HEK293 (cell line): ENCODE data around the gene LATS1.
A peak's percentile ranks its signal among the peaks of the same experiment; 100 is the strongest.

Source experiments
- CTCF ChIA-PET: fragments of 350-600 bp; formaldehyde crosslinking; extraction: SDS; loops from one replicate; lab custom pipeline; 2021; ENCODE audit warnings: antibody characterized with exemption; lab: Yijun Ruan, JAX
- POLR2A ChIA-PET: fragments of 300-600 bp; formaldehyde crosslinking; extraction: SDS; loops from one replicate; lab custom pipeline; 2020; ENCODE audit warnings: antibody characterized with exemption, inconsistent platforms; lab: Yijun Ruan, JAX
- H3K27ac ChIP-seq: fragments of 200-500 bp; sonication (Bioruptor generic); 2 replicates; pipeline ENCODE4 v1.5.1; 2014; ENCODE audit warnings: low read depth, low read length, control low read depth, inconsistent platforms; ENCODE audit errors: extremely low read depth
- H3K36me3 ChIP-seq, 2 experiments: fragments of 200-500 bp in 1 of 2; sonication (Bioruptor generic) in 1 of 2; 1 replicate in 1 of 2; 2 replicates in 1 of 2; pipeline ENCODE4 v1.5.1; 2014 to 2017; ENCODE audit warnings: inconsistent platforms in 2 of 2, low read length in 2 of 2; ENCODE audit not compliant: control insufficient read depth in 2 of 2, insufficient read depth in 1 of 2
- H3K4me1 ChIP-seq: fragments of 200-500 bp; sonication (Bioruptor generic); 2 replicates; pipeline ENCODE4 v1.5.1; 2014; ENCODE audit warnings: mild to moderate bottlenecking, low read length, inconsistent platforms; ENCODE audit not compliant: control insufficient read depth, insufficient read depth
- H3K4me3 ChIP-seq: 2 replicates; pipeline ENCODE4 v1.5.1; 2011; ENCODE audit warnings: low read depth, mild to moderate bottlenecking, control low read depth, low read length, moderate library complexity
- H3K9me3 ChIP-seq: fragments of 200-500 bp; sonication (Bioruptor generic); 2 replicates; pipeline ENCODE4 v1.5.1; 2014; ENCODE audit warnings: low read depth, low read length, inconsistent platforms; ENCODE audit not compliant: control insufficient read depth, insufficient read depth
- CTCF ChIP-seq: fragments of 450-650 bp; formaldehyde crosslinking; IDR thresholded peaks from 2 replicates; pipeline ENCODE4 v1.5.1; 2016; ENCODE audit warnings: missing biosample characterization, missing genetic modification characterization
- HOXA7 ChIP-seq: sonication (generic); formaldehyde crosslinking; IDR thresholded peaks from 2 replicates; pipeline ENCODE4 v1.8.1; 2022; ENCODE audit warnings: missing genetic modification reagents, borderline replicate concordance
- IKZF3 ChIP-seq: fragments of 450-650 bp; IDR thresholded peaks from 2 replicates; pipeline ENCODE4 v1.5.0; 2018; ENCODE audit warnings: missing biosample characterization, mild to moderate bottlenecking, missing genetic modification characterization, moderate library complexity
- OVOL3 ChIP-seq: fragments of 450-650 bp; formaldehyde crosslinking; IDR thresholded peaks from 2 replicates; pipeline ENCODE4 v1.5.1; 2016; ENCODE audit warnings: missing biosample characterization, missing genetic modification characterization
- PRDM1 ChIP-seq: fragments of 450-650 bp; formaldehyde crosslinking; IDR thresholded peaks from 2 replicates; pipeline ENCODE4; 2016; ENCODE audit warnings: missing biosample characterization, missing genetic modification characterization
- SCRT1 ChIP-seq: fragments of 450-650 bp; formaldehyde crosslinking; IDR thresholded peaks from 2 replicates; pipeline ENCODE4 v1.5.1; 2016; ENCODE audit warnings: missing biosample characterization, missing genetic modification characterization, borderline replicate concordance
- SP7 ChIP-seq: fragments of 450-650 bp; formaldehyde crosslinking; IDR thresholded peaks from 2 replicates; pipeline ENCODE4 v1.5.1; 2016; ENCODE audit warnings: missing biosample characterization, missing genetic modification characterization
- ZBTB17 ChIP-seq: fragments of 450-650 bp; formaldehyde crosslinking; IDR thresholded peaks from 2 replicates; pipeline ENCODE4 v1.5.1; 2016; ENCODE audit warnings: missing biosample characterization, missing genetic modification characterization
- ZBTB48 ChIP-seq: fragments of 450-650 bp; formaldehyde crosslinking; IDR thresholded peaks from 2 replicates; pipeline ENCODE4 v1.5.1; 2016; ENCODE audit warnings: missing biosample characterization, missing genetic modification characterization
- ZEB2 ChIP-seq: fragments of 450-650 bp; formaldehyde crosslinking; IDR thresholded peaks from 2 replicates; pipeline ENCODE4 v1.5.1; 2016; ENCODE audit warnings: missing biosample characterization, missing genetic modification characterization
- ZNF132 ChIP-seq: fragments of 450-650 bp; formaldehyde crosslinking; IDR thresholded peaks from 2 replicates; pipeline ENCODE4 v1.5.1; 2017; ENCODE audit warnings: missing biosample characterization, missing genetic modification characterization, borderline replicate concordance
- ZNF2 ChIP-seq: fragments of 450-650 bp; formaldehyde crosslinking; IDR thresholded peaks from 2 replicates; pipeline ENCODE4 v1.5.1; 2016; ENCODE audit warnings: missing biosample characterization, missing genetic modification characterization
- ZNF221 ChIP-seq: fragments of 450-650 bp; formaldehyde crosslinking; IDR thresholded peaks from 2 replicates; pipeline ENCODE4 v1.5.1; 2017; ENCODE audit warnings: missing biosample characterization, missing genetic modification characterization, borderline replicate concordance
- ZNF335 ChIP-seq: fragments of 450-650 bp; formaldehyde crosslinking; conservative IDR thresholded peaks from 2 replicates; pipeline ENCODE4 v1.5.1; 2016; ENCODE audit warnings: missing biosample characterization, missing genetic modification characterization
- ZNF354C ChIP-seq: fragments of 450-650 bp; formaldehyde crosslinking; IDR thresholded peaks from 2 replicates; pipeline ENCODE4 v1.5.1; 2016; ENCODE audit warnings: missing biosample characterization, missing genetic modification characterization, low read depth, borderline replicate concordance
- ZNF501 ChIP-seq: fragments of 450-650 bp; formaldehyde crosslinking; IDR thresholded peaks from 2 replicates; pipeline ENCODE4 v1.5.1; 2016; ENCODE audit warnings: missing biosample characterization, missing genetic modification characterization
- ZNF510 ChIP-seq: fragments of 450-650 bp; formaldehyde crosslinking; IDR thresholded peaks from 2 replicates; pipeline ENCODE4 v1.5.1; 2018; ENCODE audit warnings: mild to moderate bottlenecking, missing genetic modification characterization, missing biosample characterization; ENCODE audit not compliant: insufficient replicate concordance
- ZNF600 ChIP-seq: fragments of 450-650 bp; formaldehyde crosslinking; IDR thresholded peaks from 2 replicates; pipeline ENCODE4 v1.5.1; 2016; ENCODE audit warnings: missing biosample characterization, missing genetic modification characterization
- ZNF629 ChIP-seq: fragments of 450-650 bp; formaldehyde crosslinking; IDR thresholded peaks from 2 replicates; pipeline ENCODE4 v1.5.1; 2017; ENCODE audit warnings: missing biosample characterization, missing genetic modification characterization
- ZNF654 ChIP-seq: fragments of 450-650 bp; formaldehyde crosslinking; IDR thresholded peaks from 2 replicates; pipeline ENCODE4 v1.5.1; 2016; ENCODE audit warnings: low read depth, missing biosample characterization, missing genetic modification characterization
- ZNF660 ChIP-seq: fragments of 450-650 bp; IDR thresholded peaks from 2 replicates; pipeline ENCODE4 v1.5.1; 2018; ENCODE audit warnings: missing biosample characterization, mild to moderate bottlenecking, missing genetic modification characterization
- ZSCAN16 ChIP-seq: fragments of 450-650 bp; formaldehyde crosslinking; IDR thresholded peaks from 2 replicates; pipeline ENCODE4 v1.5.1; 2016; ENCODE audit warnings: missing biosample characterization, missing genetic modification characterization
- ZSCAN30 ChIP-seq: fragments of 450-650 bp; IDR thresholded peaks from 2 replicates; pipeline ENCODE4 v1.5.1; 2018; ENCODE audit warnings: missing biosample characterization, mild to moderate bottlenecking, missing genetic modification characterization, moderate library complexity
- ZSCAN4 ChIP-seq: fragments of 450-650 bp; formaldehyde crosslinking; IDR thresholded peaks from 2 replicates; pipeline ENCODE4 v1.5.1; 2017; ENCODE audit warnings: missing biosample characterization, missing genetic modification characterization
- TF ChIP-seq, protein P1 (sequence below): fragments of 450-650 bp; formaldehyde crosslinking; IDR thresholded peaks from 2 replicates; pipeline ENCODE4 v1.5.1; 2016; ENCODE audit warnings: missing biosample characterization, missing genetic modification characterization
- TF ChIP-seq, protein P2 (sequence below): fragments of 450-650 bp; formaldehyde crosslinking; IDR thresholded peaks from 2 replicates; pipeline ENCODE4 v1.5.1; 2016; ENCODE audit warnings: missing biosample characterization, missing genetic modification characterization

Gene LATS1

DNA sequence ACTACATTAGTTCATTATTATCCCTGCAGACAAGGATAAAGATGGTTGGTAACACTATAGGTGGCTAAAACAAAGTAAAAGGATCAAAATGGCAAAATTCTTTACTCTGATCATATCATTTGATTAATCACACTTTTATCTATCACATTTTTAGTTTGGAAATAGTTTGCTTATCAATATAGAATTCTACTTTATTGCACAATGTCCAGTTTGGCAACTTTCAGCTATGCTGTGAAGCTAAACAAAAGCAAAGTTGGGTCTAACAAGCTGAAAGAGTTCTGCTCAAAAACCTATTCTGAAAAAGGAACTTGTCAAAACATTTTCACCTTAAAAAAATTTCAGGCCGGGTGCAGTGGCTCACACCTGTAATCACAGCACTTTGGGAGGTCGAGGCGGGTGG is 7.9 kb upstream of the LATS1 start (continued):
- TF ChIP-seq, protein P1, sequence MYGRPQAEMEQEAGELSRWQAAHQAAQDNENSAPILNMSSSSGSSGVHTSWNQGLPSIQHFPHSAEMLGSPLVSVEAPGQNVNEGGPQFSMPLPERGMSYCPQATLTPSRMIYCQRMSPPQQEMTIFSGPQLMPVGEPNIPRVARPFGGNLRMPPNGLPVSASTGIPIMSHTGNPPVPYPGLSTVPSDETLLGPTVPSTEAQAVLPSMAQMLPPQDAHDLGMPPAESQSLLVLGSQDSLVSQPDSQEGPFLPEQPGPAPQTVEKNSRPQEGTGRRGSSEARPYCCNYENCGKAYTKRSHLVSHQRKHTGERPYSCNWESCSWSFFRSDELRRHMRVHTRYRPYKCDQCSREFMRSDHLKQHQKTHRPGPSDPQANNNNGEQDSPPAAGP (tag by site-specific recombination) = no peak
- no peak for TF ChIP-seq ZNF354C (tag by site-specific recombination)
- TF ChIP-seq ZNF510 (tag by site-specific recombination) = no peak
- TF ChIP-seq ZSCAN16 (tag by site-specific recombination) = no peak

- peaks cover 25 to 61% of the 10 kb centered on the region in 2 experiments for H3K36me3 ChIP-seq
- ChIA-PET POLR2A (interaction anchor here (0.7 to 1.3 kb wide), 4 partner anchors 110 to 456 kb away, joined by 3 to 4 read pairs (median 3); no protein-coding TSS in a partner anchor), CTCF (interaction anchor here (0.6 to 2.0 kb wide), 13 partner anchors 10 to 322 kb away, joined by 3 to 12 read pairs (median 4); partner anchors contain the start of genes NUP43 and PPIL4)
These were observed 6.0 kb upstream of the LATS1 start for GRCh38 chr6:149723771-149724417.

More at GRCh38 chr6:149723771-149724417, 6.0 kb upstream of the LATS1 start:
- H3K27ac ChIP-seq = no peak overlapping the region
- H3K9me3 ChIP-seq = no peaks in the 10 kb centered on the region
- TF ChIP-seq CTCF (tag by site-specific recombination) = peak; percentile 55
- TF ChIP-seq ZNF2 (tag by site-specific recombination) = peak; percentile 82
- TF ChIP-seq ZNF654 = peak; percentile 91
- peak; percentile 34; the same call in 1 of the 2 replicates for TF ChIP-seq SP7 (tag by site-specific recombination)
- no peak for TF ChIP-seq ZNF132 (tag by site-specific recombination)
- TF ChIP-seq ZSCAN30 (tag by site-specific recombination) = peak; percentile 65
- TF ChIP-seq ZNF660 (tag by site-specific recombination) = peak; percentile 97
- TF ChIP-seq ZSCAN4 (tag by site-specific recombination) = no peak
- TF ChIP-seq ZNF354C (tag by site-specific recombination) = no peak
- TF ChIP-seq, protein P2, sequence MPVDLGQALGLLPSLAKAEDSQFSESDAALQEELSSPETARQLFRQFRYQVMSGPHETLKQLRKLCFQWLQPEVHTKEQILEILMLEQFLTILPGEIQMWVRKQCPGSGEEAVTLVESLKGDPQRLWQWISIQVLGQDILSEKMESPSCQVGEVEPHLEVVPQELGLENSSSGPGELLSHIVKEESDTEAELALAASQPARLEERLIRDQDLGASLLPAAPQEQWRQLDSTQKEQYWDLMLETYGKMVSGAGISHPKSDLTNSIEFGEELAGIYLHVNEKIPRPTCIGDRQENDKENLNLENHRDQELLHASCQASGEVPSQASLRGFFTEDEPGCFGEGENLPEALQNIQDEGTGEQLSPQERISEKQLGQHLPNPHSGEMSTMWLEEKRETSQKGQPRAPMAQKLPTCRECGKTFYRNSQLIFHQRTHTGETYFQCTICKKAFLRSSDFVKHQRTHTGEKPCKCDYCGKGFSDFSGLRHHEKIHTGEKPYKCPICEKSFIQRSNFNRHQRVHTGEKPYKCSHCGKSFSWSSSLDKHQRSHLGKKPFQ (tag by site-specific recombination) = no peak
- TF ChIP-seq ZBTB17 (tag by site-specific recombination) = peak; percentile 63
- no peak for TF ChIP-seq OVOL3 (tag by site-specific recombination)
- TF ChIP-seq PRDM1 (tag by site-specific recombination) = peak; percentile 23; the same call in 1 of the 2 replicates
- no peak for TF ChIP-seq ZBTB48 (tag by site-specific recombination)
- TF ChIP-seq HOXA7 (CRISPR knock-in tag) = no peak
- no peak for TF ChIP-seq IKZF3 (tag by site-specific recombination)
- TF ChIP-seq ZNF600 (tag by site-specific recombination) = peak; percentile 84
- 0 out of 2 replicates have a peak, but pooled peaks have one; percentile 37 for TF ChIP-seq ZEB2
- TF ChIP-seq ZNF501 = no peak
- peak; percentile 33; the same call in 1 of the 2 replicates for TF ChIP-seq ZNF629
- TF ChIP-seq ZNF221 (tag by site-specific recombination) = no peak
- no peak for TF ChIP-seq SCRT1 (tag by site-specific recombination)
- no peak for TF ChIP-seq ZNF335 (tag by site-specific recombination)
- no peaks in the 10 kb centered on the region for H3K4me1 ChIP-seq
- no peak overlapping the region for H3K4me3 ChIP-seq
